SW480 (cell line): Measurements from ENCODE around the gene ROS1.
"Not testable (repeated sequence)": the region's sequence is repeated elsewhere in the genome, so short reads cannot be mapped to it uniquely, and the experiment has no call there.

Experiments
- DNase-seq: peaks from one replicate; pipeline ENCODE4 v3.0.0-alpha.2; 2016; ENCODE audit warnings: low spot score

ROS1 gene

GRCh38 chr6:117380298-117380697 lies 45.4 kb downstream of the ROS1 start:
- no peak for DNase-seq

- no peak for DNase-seq
Observed at GRCh38 chr6:117375446-117375845, 50.3 kb downstream of the ROS1 start.

- no peak for DNase-seq
Observed at GRCh38 chr6:117373211-117373813, 52.4 kb downstream of the ROS1 start.

DNA sequence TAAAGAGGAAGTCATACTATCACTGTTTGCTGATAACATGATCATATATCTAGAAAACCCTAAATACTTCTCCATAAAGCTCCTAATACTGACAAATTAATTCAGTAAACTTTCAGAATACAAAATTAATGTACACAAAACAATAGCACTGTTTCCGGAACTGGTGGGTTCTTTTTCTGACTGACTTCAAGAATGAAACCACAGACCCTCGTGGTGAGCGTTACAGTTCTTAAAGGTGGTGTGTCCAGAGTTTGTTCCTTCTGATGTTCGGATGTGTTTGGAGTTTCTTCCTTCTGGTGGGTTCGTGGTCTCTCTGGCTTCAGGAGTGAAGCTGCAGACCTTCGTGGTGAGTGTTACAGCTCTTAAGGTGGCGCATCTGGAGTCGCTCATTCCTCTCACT lies 53.5 kb downstream of the ROS1 start:
- DNase-seq = not testable (repeated sequence)

GRCh38 chr6:117371492-117371891 lies 54.2 kb downstream of the ROS1 start:
- DNase-seq = no peak

GRCh38 chr6:117359581-117359980 lies 66.2 kb downstream of the ROS1 start:
- no peak for DNase-seq

GRCh38 chr6:117354671-117355070 lies 71.1 kb downstream of the ROS1 start:
- no peak for DNase-seq

GRCh38 chr6:117352466-117353081 lies 73.2 kb downstream of the ROS1 start:
- peak; percentile 13 for DNase-seq

- DNase-seq = no peak
Observed at GRCh38 chr6:117351521-117351920, 74.2 kb downstream of the ROS1 start.

DNA sequence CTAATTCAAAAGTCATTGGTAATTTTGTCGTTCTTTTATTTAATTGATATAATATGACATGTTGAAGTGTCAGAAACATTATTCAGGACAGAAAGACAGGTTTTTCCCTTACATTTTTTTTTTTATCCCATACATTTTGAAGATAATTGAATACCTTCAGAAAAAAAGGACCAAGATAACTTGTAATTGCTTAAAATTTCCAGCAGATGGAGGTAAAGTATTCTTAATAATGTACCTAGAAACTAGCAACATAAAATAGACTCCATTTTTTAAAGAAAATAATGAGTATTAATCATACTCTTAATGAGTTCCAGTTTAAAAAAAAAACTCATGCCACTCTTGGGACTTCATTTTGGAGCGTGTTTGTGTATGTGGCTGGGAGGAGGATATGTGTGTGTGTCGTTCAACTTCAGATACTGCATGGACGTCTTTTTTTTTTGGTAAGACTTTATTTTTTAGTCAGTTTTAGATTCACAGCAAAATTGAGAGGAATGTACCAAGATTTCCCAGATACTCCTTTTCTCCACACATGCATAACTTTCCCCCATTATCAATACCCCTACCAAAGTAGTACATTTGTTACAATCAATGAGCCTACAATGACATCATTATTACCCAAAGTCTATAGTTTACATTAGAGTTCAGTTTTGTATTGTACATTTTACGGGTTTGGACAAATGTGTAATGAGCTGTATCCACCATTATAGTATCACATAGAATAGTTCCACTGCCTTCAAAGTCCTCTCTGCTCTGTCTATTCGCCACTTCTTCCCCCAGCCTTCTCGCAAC lies 79.4 kb downstream of the ROS1 start:
- peak; percentile 45 for DNase-seq

- DNase-seq = no peak
Observed at GRCh38 chr6:117345292-117345610, 80.5 kb downstream of the ROS1 start.

DNA sequence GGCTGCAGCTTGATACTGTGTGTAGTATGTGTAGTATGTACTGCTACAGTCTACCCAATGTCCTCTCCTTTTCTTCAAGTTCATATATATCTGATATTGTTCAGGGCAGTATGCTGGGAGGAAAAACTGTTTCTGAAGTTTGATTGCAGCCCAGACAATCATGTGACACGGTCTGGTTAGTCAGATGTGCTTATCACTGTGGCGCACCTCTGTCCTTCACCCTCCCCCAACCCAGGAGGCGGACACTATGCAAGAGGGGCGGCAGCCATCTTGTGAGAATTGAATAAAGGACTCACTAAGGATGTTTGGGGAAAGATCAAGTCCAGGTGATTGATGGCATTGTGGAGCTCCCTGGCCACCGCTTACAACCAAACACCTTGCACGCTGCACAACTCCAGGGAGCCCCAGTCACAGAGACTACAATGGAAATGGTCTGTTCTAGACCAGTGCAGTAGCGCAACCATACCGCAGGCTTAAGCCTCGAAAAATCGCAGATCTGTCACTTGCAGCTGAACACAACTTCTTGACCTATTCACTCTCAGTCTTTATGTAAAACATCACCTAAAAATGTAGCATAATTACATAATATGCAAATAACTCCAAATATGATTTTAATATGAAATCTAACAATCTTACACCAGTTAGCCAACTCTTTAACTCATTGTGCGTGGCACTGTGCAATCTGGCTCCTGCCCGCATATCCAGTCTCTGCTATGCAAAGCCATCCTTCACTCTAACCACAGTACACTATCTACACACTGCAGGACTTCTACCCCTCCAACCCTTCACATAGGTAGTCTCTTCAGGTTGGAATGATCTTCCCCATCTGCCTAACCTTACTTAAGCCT lies 81.1 kb downstream of the ROS1 start:
- DNase-seq = no peak

DNA sequence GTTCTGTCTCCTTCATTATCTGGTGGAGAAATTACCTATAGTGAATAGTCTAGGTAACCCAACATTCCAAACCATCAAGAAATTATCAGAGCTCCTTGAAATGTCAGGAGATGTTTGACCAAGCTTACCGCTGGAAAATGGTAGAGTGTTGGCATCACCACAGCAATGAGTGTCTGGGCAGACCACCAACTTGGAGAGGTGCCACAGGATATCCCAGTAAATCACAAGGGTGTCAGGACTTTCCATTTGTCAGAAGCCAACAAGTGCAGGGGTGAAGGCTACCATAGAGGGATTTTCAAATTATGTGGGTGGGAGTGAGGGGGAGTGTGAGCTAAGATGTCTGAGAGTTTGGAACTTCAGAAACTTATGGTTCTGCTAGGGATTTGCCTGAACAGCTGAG lies 87.2 kb downstream of the ROS1 start:
- no peak for DNase-seq

DNA sequence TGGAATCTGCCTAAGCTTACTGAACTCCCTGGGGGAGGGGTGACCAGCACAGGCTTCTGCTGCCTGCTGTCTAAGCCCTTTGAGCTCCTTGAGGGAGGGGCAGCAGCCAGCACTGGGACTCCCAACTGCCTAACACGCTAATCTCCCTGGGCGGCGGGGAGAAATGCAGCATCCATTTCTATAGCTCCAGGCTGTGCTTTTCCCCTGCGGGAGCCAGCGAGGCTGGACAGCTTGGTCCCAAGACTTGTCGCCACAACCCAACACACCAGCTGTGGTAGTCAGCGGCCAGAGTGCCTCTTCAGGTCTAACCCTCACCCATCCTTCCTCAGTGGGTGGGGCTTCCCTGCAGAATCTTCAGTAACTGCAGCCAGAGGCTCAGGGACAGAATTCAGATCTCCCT lies 95.8 kb downstream of the ROS1 start:
- DNase-seq = no peak

GRCh38 chr6:117328500-117328899 lies 97.2 kb downstream of the ROS1 start:
- no peak for DNase-seq

GRCh38 chr6:117328005-117328389 lies 97.7 kb downstream of the ROS1 start:
- no peak for DNase-seq

- DNase-seq = no peak
Observed at GRCh38 chr6:117327149-117328004, 98.4 kb downstream of the ROS1 start.

DNA sequence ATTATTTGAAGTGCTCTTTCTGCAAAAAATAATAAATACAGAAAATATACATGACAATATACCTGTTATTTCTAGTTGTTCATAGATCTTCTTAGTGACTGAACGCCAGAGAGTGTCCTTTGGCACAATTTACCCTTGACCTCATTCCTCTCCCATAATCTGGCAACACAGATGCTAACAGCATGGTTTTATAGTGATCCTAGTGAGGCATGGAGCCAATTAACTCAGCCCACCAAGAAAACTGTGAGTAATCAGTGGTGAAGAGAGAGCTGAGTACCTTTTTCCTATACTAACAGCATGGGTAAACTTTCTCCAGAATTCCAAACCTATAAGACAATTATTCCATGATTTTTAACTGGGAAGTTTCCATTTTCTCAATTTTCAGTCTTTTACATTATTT lies 99.3 kb downstream of the ROS1 start:
- DNase-seq = no peak

GRCh38 chr6:117317261-117317660 lies 108.5 kb downstream of the ROS1 start:
- DNase-seq = peak; percentile 25

DNA sequence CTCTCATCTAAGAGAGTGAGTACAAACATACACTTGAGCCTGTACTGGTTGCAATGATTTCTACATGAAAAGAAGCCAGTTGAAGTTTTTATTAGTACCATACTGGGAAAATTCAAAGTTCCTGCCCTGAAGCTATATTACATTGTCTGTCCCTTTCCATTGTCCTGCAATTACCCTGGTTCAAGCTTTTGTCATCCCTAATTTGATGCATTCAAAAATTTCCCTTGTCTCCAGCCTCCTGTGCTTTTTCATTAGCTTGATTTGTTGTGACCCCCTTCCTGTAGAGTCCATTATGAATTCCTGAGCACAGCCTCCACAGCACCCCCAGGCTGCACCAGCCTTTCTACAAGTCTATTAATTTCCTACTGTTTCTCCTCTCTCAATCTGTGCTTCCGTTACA lies 114.0 kb downstream of the ROS1 start:
- no peak for DNase-seq

- DNase-seq = no peak
Observed at GRCh38 chr6:117311310-117311709, 114.4 kb downstream of the ROS1 start.

GRCh38 chr6:117309611-117310010 lies 116.1 kb downstream of the ROS1 start:
- no peak for DNase-seq
